HG02571 (cell line): ENCODE measurements around the gene KIFBP.

ENCODE experiments used
- ATAC-seq: cut with Tn5 transposase; IDR thresholded peaks from one replicate; pipeline ENCODE4 v1.9.1; 2021; ENCODE audit warnings: mild to moderate bottlenecking, moderate library complexity; ENCODE audit not compliant: unreplicated experiment

Gene KIFBP

DNA sequence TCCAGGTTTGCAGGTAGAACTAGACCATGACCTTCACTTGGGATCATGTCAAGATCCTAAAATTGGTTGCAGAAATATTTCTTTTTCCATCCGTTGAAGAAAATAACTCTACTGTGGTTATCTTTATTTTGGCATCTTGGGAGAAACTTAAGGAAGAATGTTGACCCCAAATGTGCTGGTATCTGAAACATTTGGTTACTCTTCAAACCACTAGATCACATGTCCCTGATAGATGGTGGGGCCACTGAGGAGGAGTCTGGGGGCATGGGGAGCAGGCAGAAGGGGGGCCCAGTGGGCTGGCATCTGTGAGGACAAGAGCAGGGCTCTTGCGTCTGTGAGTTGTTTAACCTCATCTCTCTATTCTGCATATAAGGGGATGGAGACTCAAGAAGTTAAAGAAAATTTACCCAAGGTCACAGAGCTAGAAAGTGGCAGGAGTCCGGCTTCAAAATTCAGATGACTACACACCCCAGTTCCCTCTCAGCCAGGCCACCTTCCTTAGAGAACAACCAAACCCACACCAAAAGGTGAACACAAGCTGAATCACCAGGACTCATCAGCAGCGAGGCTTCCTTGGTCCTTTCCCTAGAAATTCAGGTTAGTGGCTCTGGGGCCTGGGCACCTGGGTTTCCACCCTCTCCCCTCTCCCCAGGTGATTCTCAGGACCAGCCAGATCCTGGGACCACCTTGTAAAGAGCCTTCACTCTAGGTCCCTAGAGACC, 58.7 kb downstream of the KIFBP start:
- ATAC-seq: no peak

DNA sequence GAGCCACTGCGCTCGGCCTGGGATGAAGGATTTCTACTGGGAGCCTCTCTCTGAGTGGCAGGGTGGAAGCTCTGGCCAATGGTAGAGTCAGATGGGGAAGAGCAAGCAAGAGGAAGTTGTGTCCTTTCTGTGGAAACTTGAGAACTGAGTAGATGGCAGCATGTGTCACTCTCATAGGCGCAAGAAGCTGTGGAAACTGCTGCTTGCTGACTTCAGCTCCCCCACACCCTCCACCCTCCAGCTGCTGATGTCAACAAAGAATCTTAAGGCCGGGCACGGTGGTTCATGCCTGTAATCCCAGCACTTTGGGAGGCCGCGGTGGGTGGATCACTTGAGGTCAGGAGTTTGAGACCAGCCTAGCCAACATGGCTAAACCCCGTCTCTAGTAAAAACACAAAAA, 59.5 kb downstream of the KIFBP start:
- ATAC-seq: no peak

DNA sequence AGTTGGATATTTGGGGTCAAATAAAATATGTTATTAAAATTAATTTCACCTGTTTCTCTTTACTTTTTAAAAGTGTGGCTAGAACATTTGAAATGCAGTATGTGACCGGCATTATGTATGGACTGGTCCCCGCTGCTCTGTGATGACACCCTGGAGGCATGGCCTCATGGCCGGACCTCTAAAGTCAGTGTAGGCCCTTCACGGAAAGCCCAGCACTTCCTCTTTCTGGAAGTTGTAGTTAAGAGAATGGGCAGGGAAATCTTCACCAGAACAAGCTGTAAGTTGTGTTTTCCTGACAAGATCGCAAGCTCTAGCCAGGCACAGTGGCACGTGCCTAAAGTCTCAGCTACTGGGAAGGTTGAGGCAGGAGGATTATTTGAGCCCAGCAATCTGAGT, 61.0 kb downstream of the KIFBP start:
- no peak for ATAC-seq

DNA sequence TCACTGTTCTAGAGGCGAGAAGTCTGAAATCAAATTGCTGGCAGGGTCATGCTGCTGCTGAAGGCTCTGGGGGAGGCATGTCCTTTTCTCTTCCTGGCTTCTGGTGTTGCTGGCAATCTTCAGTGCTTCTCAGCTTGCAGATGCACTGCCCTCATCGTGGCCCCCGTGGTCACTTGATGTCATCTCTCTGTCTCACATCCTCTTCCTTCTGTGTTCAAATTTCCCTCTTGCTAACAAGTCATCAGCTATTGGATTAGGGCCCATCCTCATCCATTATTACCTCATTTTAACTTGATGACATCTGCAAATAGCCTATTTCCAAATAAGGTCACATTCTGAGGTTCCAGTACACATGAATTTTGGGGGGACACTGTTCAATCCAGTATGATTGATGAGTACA, 62.7 kb downstream of the KIFBP start:
- no peak for ATAC-seq

DNA sequence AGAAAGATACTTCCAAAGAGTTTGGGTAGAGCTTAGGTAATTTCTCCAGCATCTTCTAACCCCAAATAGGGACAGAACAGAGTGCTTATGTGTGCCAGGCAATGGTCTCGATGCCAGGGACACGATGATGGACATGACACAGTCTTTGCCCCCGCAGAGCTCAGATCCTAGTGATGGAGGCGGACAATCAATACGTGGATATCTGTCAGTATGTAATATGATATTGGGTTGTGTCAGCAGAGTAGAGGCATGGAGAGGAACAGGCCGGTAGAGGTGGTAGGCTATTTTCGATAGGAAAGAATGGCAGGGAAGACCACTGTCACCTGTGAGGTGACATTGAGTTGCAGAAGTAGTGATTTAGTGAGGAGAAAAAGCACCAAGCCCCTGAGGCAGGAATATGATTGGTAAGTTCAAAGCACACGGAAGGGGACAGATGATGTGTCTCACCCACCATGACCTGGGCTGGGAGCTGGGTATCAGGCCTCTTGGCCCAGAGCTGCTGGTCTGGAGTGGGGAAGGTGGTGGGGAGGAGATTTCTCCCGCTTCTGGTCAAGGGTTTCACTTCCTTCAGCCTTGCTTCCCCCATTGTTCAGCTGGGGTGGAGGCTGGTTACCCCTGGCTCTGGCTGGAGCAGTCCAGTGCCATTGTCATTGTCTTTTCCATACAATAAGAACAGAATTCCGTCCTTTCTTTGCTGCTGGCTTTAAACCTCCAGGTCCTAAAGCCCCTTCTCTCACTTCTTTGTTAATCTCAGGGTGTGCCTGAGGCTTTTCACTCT, 63.3 kb downstream of the KIFBP start:
- no peak for ATAC-seq

DNA sequence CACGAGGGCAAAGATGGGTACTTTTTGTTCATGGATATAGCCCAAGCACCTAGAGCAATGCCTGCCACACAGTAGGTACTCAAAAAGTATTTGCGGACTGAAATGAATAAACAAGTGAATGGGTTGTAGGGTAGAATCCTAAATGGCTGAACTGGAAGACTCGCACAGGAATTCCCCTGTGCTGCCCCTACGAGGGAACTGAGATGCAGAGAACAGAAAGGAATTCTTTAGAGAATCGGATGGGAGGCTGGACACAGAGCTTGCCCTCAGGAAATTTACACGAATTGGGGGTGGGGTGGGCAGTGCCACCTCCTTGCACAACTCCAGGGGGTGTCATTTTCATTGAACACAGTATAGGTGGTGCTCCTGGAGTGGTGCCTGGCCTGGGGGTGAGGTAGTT, 64.1 kb downstream of the KIFBP start:
- no peak for ATAC-seq

DNA sequence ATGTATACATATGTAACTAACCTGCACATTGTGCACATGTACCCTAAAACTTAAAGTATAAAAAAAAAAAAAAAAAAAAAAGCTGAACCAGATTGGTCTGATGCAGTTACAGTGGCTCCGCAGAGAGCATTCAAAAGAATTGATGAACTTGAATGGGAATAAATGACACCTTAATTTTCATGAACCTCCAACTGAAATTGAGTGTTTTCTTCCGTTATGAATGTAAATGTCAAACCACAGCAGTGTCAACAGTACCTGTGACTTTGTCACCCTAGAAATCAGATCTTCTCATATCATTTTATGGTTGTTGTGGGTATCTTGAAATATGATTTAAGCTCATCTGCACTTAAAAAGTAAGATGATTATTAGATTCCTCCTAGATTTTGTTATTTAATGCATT, 66.6 kb downstream of the KIFBP start:
- no peak for ATAC-seq

DNA sequence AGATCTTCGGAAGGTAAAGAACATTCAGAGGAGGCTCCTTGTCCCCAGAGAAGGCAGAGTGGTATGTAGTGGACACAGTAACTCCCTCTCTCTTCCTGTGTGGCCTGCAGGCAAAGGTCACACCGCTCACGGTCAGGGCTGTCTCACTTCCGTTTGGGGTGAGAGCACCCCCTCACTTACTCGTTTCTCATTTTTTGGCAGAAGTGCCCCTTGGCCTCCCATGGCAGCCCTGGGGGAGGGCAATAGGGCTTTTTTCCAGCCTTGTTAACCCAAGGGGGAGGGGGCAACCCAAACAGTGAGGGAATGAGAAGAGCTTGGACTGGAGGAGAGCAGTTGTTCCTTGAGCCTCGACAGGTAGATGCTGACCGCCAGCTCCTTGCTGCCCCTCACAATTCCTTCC, 67.5 kb downstream of the KIFBP start:
- ATAC-seq: no peak

DNA sequence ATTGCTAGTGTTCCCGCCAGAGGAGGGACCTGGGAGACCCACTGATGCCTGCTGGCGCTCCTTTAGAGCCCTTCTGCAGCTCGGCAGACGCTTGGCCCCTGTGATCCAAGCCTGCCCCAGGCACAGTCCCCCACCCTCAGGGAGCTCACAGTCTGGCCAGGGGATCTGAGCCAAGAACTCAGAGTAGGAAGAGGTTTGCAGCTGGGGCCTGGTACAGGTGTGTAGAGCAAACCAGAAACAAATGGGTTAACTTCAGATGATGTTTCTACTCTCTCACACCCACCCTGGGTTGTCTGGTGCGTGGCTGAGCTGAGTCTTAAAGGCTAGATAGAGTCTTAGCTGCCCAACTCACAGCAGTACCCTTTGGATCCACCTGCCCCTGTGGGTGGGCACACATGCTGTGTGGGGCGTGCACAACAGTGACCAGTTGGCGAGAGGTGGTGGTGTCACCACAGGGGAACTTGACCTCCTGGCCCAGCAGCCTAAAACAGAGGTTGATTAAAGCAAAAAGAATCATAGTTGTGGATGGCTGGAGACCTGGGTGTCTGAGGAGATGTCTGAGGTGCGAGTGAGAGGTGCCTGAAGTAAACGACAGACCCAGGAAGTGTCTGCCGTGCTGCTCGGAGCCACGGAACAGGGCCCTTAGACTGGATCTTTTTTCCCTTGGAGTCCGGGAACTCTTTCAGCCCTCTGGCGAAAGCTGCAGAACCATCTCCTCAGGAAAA, 68.1 kb downstream of the KIFBP start:
- ATAC-seq: no peak

DNA sequence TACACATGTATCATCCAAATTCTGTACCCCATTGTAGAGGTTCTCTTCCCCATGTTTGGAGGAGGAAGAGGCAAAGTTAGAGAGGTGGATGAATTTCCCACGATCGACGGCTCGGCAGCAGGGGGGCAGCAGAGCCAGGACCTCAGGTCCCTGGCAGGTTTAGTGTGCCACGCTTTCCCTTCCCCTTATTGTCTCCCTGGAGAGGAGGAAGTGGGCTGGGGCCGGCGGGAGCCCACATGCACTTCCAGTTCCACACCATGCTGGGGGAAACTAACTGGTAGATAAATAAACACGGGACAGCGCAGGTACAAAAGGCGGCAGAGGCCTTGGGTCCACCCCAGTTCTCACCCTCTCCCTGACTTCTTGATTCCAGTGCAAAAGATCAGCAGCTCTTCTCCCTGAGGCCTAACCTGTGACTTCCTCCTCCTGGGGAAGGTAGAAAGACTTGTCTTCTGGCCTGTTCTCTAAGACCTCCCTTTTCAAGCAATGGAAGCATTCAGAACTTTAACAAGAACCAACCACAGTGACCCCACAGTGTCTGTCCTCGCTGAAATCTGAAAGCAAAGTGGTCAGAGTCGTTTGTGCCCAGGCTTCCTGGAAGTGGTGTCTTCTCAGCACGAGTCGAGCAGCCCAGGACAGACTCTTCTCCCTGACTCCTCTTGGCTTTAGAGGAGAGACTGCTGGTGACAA, 68.8 kb downstream of the KIFBP start:
- no peak for ATAC-seq

DNA sequence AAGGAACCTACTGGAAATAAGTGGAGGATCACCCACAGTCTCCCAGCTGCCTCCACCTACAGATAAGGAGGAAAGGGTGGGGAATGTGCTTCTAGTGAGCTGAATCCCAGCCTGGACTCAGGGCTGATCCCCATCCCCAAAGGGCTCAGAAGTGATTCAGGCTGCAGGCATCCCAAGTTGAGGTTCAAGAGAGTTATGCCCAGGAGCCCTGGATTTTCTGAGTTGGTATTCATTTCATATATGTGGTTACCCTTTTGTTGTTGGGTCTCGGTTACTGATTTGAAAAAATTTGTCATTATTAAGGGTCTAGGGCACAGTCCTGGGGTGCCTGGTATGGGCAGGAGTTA, 69.3 kb downstream of the KIFBP start:
- ATAC-seq: no peak

DNA sequence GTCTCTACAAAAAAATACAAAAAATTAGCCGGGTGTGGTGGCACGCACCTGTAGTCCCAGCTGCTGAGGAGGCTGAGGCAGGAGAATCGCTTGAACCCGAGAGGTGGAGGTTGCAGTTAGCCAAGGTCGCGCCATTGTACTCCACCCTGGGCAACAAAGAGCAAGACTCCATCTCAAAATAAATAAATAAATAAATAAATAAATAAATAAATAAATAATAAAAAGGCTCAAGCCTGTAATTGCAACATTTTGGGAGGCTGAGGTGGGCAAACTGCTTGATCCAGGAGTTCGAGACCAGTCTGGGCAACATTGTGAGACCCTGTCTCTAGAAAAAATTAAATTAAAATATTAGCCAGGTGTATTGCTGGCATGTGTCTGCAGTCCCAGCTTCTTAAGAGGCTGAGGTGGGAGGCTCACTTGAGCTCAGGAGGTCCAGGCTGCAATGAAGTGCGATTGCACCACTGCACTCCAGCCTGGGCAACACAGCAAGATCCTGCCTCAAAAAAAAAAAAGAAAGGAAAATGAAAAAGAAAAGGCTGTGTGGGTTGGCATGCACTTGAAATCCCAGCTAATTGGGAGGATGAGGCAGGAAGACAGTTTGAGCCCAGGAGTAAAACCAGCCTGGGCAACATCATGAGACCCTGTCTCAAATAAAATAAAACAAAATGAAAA, 71.7 kb downstream of the KIFBP start:
- no peak for ATAC-seq

DNA sequence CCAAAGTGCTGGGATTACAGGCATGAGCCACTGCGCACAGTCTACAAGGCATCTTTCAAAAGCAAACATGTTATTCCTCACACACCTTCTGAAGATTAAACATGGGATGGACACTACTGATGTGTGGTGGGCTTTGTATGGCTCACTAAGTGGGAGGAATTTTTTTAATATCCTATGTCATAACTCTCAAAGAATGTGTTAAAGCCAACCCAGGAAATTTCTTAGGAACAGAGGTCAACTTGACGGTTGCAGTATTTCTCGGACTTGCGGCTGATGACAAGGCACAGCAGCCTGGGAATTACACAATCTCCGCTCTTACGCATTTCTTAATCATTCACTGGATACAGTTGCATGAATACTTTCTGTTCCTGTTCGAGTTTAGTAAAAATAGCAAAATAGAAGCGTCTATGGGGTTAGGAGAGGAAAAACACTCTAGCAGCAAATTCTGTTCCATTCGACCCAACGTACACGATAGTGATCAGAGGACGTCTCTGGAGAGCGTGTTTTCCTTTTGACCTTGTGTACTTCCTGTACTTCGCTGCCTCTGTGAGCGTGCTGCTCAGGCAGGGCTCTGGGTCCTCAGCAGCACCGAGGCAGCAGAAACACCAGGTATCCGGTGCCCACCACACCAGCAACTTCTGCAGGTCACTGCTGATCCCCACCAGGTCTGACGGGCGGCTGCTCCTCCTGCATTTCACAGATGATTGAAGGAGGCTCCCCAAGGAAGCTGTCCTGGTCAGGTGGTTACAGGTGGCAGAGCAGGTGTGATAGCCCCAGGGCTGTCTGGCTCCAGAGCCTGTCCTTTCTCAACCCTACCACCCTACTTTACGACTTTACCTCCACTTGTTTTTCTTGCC, 72.9 kb downstream of the KIFBP start:
- no peak for ATAC-seq

DNA sequence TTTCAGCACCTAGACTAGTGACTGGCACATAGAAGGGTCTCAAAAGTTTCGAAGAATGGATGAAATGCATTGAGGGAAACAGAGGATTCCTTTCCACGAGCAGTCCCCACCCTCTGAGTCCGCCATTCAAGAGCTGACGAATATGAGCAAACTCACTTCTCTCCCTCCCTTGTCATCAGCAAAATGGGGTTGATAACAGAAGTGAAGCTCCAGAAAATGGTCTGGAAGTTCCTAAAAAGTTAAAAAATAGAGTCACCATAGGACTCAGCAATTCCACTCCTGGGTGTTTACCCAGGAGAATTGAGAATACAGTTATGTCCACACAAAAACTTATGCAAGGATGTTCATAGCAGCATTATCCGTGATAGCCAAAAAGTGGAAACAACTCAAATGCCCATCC, 74.3 kb downstream of the KIFBP start:
- no peak for ATAC-seq

DNA sequence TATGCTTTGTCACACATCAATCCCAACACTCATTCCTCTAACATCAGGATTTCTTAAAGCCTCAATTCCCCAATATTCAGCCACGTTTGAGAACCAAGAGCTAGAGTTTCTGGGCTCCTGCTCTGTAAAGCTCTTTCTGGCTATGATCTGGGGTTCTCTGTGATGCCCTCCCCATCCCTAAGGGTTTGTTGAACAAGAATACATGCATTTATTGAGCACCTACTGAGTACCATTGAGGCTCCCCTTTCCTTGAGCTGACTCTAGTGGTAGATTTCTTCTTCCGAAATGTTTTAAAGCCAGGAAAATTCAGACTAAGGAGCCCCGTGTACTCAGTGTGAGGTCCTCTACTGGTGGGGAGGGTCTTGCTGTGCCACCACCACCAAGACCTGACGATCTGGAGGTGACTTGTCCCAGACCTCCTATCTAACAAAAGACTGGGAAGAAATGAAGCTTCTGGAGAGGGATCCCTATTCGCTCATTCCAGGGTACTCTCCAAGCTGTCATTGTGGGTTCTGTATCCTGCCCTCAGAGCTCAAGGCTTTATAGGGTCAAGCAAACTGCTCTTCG, 76.2 kb downstream of the KIFBP start:
- no peak for ATAC-seq

DNA sequence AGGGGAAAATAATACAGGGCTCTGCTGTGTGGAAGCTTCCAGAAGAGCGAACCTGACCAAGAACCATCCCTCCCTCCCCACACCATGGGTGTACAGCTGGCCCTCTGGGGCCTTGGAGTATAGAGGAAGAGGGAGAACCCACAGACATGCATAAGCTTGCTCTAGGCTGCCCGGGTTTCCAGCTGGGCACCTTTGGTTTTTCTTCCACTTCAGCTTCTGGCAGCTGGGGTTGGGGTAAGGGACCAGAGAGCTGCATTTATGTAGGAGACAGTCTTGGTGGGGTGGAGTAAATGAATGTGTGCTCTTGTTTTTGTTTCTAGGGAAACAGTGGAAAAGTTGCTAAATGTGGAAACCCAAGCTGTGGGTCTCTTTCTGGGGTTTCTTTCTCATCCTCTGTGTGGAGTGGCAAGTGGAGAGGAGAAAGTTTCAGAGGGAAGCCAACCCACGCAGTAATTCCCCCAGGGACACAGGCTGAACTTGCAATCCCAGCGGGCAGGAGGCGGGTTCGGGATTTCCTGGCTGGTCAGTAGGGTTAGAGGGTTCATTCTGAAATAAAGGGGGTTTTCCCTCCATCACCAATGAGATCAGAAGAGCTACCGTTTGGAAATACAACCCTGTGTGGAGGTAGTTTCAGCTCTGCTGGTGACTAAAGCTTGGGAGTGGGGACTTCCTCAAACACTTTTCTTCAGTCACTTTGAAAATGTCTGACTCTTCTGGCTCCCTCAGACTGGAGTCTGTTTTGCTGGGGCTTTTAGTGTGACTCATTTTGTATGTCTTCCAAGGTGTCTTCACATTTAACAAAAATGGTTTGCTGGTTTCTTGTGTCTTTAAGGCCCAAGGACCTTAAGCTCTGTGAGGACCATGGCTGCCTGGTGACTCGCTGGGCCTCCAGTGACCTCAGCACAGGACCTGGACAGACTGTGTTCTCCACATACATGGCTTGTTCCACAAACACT, 77.1 kb downstream of the KIFBP start:
- peak; percentile 51 for ATAC-seq
